Measurements from ENCODE around the gene MAN2C1.
"Not testable (repeated sequence)": the region's sequence is repeated elsewhere in the genome, so short reads cannot be mapped to it uniquely, and the experiment has no call there.

The MAN2C1 gene

DNA sequence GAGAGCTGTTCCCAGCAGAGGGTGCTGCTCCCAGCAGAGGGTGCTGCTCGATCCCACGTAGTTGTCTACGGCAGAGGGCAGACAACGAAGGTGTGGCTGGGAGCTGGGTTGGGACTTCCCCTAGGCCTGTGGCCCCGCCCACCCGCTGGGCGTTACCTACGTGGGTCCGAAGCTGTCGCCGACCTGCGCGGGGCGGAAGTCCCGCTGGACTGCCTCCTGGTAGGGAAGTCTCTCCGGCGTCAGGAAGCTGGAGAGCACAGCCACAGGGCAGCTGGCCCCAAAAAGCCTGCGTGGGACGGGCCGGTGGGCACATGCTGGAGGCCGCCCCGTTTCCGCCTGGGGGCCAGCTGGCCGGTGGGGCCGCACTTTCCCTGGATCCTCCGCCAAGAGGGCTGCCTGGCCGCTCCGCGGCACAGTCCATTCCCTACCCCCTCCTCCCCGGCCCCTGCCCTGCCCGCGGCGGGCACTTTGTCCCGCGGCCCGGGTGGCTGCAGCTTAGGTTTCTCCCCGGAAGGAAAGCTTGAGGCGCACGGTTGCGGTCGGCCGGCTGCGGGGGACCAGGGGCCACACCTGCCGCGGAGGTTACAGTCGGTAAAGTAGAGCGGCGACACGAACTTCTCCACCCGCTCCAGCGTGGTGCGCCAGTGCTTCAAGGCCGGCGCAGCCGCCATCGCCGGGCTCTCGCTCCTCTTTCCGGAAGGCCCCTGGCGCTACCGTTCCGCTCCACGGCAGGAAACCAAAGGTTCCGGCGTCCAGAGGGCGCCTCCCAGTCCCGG lies at the start of gene MAN2C1:
Gene MAN2C1 (minus strand): TSS at position 695 of the 776 bp plus-strand sequence. CDS start 24 bp downstream, at position 671.
- Histone ChIP-seq H3K27ac (ENCODE audit: low read length) (peak within 1 kb of the TSS; percentile 70), H3K9me3 (ENCODE audit: control insufficient read depth, low read depth, low read length) (no peaks in the 10 kb centered on the region), H3K27me3 (ENCODE audit: control insufficient read depth, insufficient read depth, low read length) (no peaks in the 10 kb centered on the region), H3K9ac (ENCODE audit: low read length) (peak within 1 kb of the TSS; percentile 83), H3K36me3 (ENCODE audit: control insufficient read depth, low read depth, low read length) (peaks cover 31% of the 10 kb centered on the region), H3K4me3 (ENCODE audit: low read length) (peak within 1 kb of the TSS; percentile 80), H3K4me1 (ENCODE audit: control insufficient read depth, low read depth, low read length) (peaks cover 7% of the 10 kb centered on the region)

DNA sequence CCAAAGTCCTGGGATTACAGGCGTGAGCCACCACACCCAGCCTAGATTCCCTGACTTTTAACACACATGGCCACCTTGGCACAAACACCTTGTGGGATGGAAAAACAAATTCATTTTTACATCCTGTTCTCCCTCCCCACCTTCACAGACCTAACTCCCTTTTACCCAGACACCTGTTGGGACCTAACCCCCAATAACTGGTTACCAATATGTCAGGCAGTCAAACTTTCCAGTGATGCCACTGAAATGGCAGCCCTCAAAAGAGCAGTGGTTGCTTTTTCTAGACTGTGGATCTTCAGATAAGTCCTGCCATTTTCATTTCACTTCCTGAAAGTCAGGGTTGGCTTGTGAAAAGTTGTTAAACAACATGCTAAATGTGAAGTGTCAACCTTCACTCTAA lies 48.2 kb upstream of the MAN2C1 start:
- no peak overlapping the region for H3K4me3 ChIP-seq (ENCODE audit: low read length)
- no peaks in the 10 kb centered on the region for H3K27me3 ChIP-seq (ENCODE audit: control insufficient read depth, insufficient read depth, low read length)
- no peak overlapping the region for H3K9ac ChIP-seq (ENCODE audit: low read length)
- H3K9me3 ChIP-seq (ENCODE audit: control insufficient read depth, low read depth, low read length), result no peaks in the 10 kb centered on the region
- H3K27ac ChIP-seq (ENCODE audit: low read length), result no peak overlapping the region
- H3K4me1 ChIP-seq (ENCODE audit: control insufficient read depth, low read depth, low read length), result no peaks in the 10 kb centered on the region
- peaks cover 50% of the 10 kb centered on the region for H3K36me3 ChIP-seq (ENCODE audit: control insufficient read depth, low read depth, low read length)

DNA sequence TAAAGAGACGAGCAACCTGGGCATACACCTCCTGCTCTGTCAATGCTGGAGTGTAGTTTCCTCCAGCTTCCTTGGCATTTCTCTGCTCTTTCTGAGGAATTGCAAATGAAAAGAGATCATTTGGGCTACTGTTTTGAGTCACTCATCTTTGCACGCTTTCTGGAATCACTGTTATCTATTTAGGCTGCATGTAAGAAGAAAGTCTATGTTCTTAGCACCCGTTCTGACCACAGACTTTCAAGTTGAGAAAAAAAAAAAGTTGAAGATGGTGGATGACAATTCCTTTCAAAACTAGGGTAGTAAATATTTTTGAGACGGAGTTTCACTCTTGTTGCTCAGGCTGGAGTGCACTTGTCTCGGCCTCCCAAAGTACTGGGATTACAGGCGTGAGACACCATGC lies 41.8 kb upstream of the MAN2C1 start:
- Histone ChIP-seq H3K9me3 (ENCODE audit: control insufficient read depth, low read depth, low read length) (no peaks in the 10 kb centered on the region), H3K4me1 (ENCODE audit: control insufficient read depth, low read depth, low read length) (no peaks in the 10 kb centered on the region), H3K36me3 (ENCODE audit: control insufficient read depth, low read depth, low read length) (peaks cover 83% of the 10 kb centered on the region), H3K27ac (ENCODE audit: low read length) (no peak overlapping the region), H3K4me3 (ENCODE audit: low read length) (no peak overlapping the region), H3K9ac (ENCODE audit: low read length) (no peak overlapping the region), H3K27me3 (ENCODE audit: control insufficient read depth, insufficient read depth, low read length) (no peaks in the 10 kb centered on the region)

DNA sequence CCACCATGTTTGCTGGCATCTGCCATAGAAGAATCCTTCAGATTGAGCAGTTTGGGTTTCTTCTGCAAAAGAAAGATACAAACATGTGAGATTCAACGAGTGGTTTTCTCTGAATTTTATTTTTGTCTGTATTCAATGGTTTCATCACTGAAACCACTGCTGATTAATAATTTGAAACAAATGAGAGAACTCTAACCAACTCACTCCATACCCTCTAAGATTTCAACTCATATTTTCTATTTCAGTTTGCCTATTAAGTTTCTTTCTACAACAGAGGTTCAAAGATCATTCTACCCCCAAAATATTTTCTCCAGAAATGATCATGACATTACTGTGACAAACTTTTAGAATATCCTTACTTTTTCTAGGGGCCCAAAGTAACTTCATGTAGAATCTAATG lies 38.7 kb upstream of the MAN2C1 start:
- Histone ChIP-seq H3K9me3 (ENCODE audit: control insufficient read depth, low read depth, low read length) (no peaks in the 10 kb centered on the region), H3K36me3 (ENCODE audit: control insufficient read depth, low read depth, low read length) (peaks cover 89% of the 10 kb centered on the region), H3K27me3 (ENCODE audit: control insufficient read depth, insufficient read depth, low read length) (no peaks in the 10 kb centered on the region), H3K4me3 (ENCODE audit: low read length) (no peak overlapping the region), H3K27ac (ENCODE audit: low read length) (no peak overlapping the region), H3K9ac (ENCODE audit: low read length) (no peak overlapping the region), H3K4me1 (ENCODE audit: control insufficient read depth, low read depth, low read length) (no peaks in the 10 kb centered on the region)

DNA sequence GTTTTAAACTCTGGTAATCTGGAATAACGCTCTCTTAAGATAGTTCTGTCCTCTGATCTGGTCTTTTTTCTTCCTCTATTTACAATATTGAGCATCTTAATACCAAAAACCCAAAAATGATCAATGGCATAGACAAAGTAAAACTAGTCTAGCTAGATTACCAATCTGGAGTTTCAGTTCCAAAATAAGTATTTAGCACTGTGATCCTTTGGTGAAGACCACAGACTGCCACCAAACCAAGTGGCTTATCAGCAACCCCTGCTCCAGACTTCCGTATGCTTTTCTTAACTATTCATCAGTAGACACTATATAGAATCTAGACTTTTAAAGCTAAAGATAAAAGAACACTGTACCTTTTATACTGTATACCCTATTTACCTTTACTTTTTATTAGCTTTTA lies 35.5 kb upstream of the MAN2C1 start:
- H3K4me1 ChIP-seq (ENCODE audit: control insufficient read depth, low read depth, low read length), result no peaks in the 10 kb centered on the region
- H3K27ac ChIP-seq (ENCODE audit: low read length), result no peak overlapping the region
- H3K9me3 ChIP-seq (ENCODE audit: control insufficient read depth, low read depth, low read length), result no peaks in the 10 kb centered on the region
- no peak overlapping the region for H3K9ac ChIP-seq (ENCODE audit: low read length)
- peaks cover 80% of the 10 kb centered on the region for H3K36me3 ChIP-seq (ENCODE audit: control insufficient read depth, low read depth, low read length)
- H3K27me3 ChIP-seq (ENCODE audit: control insufficient read depth, insufficient read depth, low read length), result no peaks in the 10 kb centered on the region
- no peak overlapping the region for H3K4me3 ChIP-seq (ENCODE audit: low read length)

DNA sequence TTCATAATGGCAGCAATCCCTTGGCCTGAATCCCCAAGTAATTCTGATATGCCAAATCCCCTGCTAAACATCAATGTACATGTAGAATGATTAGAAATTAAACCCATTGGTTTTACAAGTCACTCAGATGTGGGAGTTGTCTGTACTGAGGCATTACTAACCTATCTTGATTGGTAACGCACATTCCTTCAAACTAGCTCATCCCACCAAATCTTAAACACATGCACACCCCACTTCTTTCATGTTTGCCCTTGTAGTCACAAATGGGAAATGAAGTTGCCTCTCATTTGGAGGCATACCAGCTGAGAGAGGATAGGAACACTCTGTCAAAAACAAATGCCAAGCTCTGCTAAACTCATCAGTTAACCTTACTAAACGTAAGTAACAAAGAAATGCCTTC lies 29.1 kb upstream of the MAN2C1 start:
- Histone ChIP-seq H3K27ac (ENCODE audit: low read length) (no peak overlapping the region), H3K4me3 (ENCODE audit: low read length) (no peak overlapping the region), H3K27me3 (ENCODE audit: control insufficient read depth, insufficient read depth, low read length) (no peaks in the 10 kb centered on the region), H3K9me3 (ENCODE audit: control insufficient read depth, low read depth, low read length) (no peaks in the 10 kb centered on the region), H3K4me1 (ENCODE audit: control insufficient read depth, low read depth, low read length) (no peaks in the 10 kb centered on the region), H3K9ac (ENCODE audit: low read length) (no peak overlapping the region), H3K36me3 (ENCODE audit: control insufficient read depth, low read depth, low read length) (peaks cover 84% of the 10 kb centered on the region)

DNA sequence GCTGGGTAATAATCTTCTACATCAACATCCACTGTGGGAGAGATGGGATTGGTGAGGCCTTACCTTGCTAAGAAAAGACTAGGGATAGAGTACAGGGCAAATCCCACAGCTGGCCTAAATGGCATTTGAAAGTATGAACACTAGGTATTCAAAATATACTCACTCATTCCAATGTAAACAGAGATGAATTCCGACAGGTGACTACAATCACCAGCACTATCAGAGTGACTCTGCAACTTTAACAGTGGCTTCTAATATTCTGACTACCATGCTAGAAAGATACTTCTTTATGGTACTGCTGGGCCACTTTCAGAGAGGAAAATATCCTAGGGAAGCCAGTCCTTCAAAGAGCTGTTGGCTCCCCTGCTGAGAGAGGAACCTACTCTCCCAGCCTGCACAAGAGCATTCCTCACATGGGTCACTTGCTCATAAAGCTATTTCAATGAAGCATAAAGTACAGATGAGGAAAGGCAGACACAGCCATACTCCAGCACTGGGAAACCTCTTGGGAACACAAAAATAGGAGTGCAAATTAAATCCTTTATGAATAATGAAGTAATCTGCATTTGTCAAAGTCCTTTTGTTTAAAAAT lies 21.5 kb upstream of the MAN2C1 start:
- Histone ChIP-seq H3K27ac (ENCODE audit: low read length) (no peak overlapping the region), H3K4me1 (ENCODE audit: control insufficient read depth, low read depth, low read length) (no peaks in the 10 kb centered on the region), H3K36me3 (ENCODE audit: control insufficient read depth, low read depth, low read length) (peaks cover 92% of the 10 kb centered on the region)

DNA sequence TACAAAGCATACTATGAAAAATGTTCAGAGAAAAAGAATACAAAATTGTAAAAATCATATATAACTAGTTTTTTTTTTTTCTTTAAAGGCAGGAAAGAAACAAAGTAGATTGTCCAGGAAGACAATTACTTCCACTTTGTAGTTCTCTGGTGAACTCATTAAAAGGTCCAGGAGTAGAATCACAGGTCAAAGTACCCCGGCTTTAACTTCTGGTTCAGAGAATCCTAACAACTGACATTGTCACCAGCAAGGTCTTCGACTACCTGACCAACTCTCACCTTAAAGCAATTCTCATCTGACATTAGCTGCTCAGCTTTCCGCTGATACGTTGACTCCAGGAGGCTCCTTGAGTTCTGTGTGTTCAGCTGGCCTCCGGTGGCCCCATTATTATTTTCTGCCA lies 15.6 kb upstream of the MAN2C1 start:
- H3K27ac ChIP-seq (ENCODE audit: low read length); H3K4me1 ChIP-seq (ENCODE audit: control insufficient read depth, low read depth, low read length); H3K9me3 ChIP-seq (ENCODE audit: control insufficient read depth, low read depth, low read length); H3K4me3 ChIP-seq (ENCODE audit: low read length); H3K9ac ChIP-seq (ENCODE audit: low read length); H3K27me3 ChIP-seq (ENCODE audit: control insufficient read depth, insufficient read depth, low read length): not testable (repeated sequence)
- H3K36me3 ChIP-seq (ENCODE audit: control insufficient read depth, low read depth, low read length), result peaks cover 79% of the 10 kb centered on the region

More for the DNA sequence above, 21.5 kb upstream of the MAN2C1 start:
- H3K4me3 ChIP-seq (ENCODE audit: low read length), result no peak overlapping the region
- H3K9me3 ChIP-seq (ENCODE audit: control insufficient read depth, low read depth, low read length), result no peaks in the 10 kb centered on the region
- H3K27me3 ChIP-seq (ENCODE audit: control insufficient read depth, insufficient read depth, low read length), result no peaks in the 10 kb centered on the region
- H3K9ac ChIP-seq (ENCODE audit: low read length), result no peak overlapping the region

DNA sequence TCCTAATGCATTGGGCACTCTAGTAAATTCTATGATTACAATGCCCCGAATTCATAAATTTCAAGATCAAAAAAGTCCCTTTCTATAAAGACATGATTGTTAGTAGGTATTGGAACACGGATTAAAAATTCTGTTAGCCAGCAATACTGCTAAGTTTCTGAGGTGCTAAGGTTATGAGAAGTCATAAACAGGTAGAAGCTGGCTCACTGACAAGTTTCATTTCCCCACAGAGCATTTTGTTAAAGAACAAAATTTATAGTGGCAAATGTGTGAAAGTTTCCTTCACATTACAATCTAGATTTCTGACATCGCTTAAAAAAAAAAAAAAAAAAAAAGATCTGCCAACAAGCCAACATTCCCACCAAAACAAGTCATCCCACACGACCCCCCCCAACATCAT lies 12.4 kb upstream of the MAN2C1 start:
- no peaks in the 10 kb centered on the region for H3K4me1 ChIP-seq (ENCODE audit: control insufficient read depth, low read depth, low read length)
- H3K27ac ChIP-seq (ENCODE audit: low read length), result no peak overlapping the region
- H3K9ac ChIP-seq (ENCODE audit: low read length), result no peak overlapping the region
- H3K4me3 ChIP-seq (ENCODE audit: low read length), result no peak overlapping the region
- no peaks in the 10 kb centered on the region for H3K9me3 ChIP-seq (ENCODE audit: control insufficient read depth, low read depth, low read length)
- H3K27me3 ChIP-seq (ENCODE audit: control insufficient read depth, insufficient read depth, low read length), result no peaks in the 10 kb centered on the region
- H3K36me3 ChIP-seq (ENCODE audit: control insufficient read depth, low read depth, low read length), result peaks cover 72% of the 10 kb centered on the region

DNA sequence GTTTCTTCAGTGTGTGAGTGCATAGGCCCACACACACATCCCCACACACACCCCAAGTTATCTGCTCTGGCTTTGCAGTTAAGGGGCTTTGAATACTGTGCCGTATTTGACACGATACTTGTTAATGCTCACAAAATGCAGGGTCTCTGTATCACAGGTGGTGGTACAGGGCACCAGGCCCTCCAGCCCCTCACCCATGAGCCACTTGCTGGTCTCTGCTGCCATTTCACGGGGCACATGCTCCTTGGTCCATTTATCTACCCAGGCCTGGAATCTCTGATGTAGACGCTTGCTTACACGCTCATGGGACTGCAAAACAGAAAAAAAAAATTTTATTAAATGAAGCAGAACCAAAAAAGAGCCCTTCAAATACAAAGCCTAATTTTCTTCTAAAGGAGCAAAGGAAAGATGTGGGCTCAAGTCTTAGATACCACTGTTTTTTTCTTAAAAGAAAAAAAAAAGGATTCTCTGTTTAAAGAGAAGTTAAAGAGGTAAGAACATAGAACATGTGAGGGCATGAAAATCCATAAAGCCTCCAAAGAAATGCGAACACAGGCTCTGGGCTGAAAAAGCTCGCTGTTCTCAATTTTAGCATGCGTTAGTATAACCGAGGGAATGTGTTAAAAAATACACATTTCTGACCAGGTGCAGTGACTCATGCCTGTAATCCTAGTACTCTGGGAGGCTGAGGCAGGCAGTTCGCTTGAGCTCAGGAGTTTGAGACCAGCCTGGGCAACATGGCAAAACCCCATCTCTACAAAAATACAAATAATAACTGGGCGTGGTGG lies 3.7 kb upstream of the MAN2C1 start:
- Histone ChIP-seq H3K4me1 (ENCODE audit: control insufficient read depth, low read depth, low read length) (peaks cover 7% of the 10 kb centered on the region), H3K27me3 (ENCODE audit: control insufficient read depth, insufficient read depth, low read length) (no peaks in the 10 kb centered on the region), H3K9ac (ENCODE audit: low read length) (no peak overlapping the region), H3K4me3 (ENCODE audit: low read length) (no peak overlapping the region), H3K36me3 (ENCODE audit: control insufficient read depth, low read depth, low read length) (peaks cover 57% of the 10 kb centered on the region), H3K9me3 (ENCODE audit: control insufficient read depth, low read depth, low read length) (no peaks in the 10 kb centered on the region), H3K27ac (ENCODE audit: low read length) (no peak overlapping the region)

DNA sequence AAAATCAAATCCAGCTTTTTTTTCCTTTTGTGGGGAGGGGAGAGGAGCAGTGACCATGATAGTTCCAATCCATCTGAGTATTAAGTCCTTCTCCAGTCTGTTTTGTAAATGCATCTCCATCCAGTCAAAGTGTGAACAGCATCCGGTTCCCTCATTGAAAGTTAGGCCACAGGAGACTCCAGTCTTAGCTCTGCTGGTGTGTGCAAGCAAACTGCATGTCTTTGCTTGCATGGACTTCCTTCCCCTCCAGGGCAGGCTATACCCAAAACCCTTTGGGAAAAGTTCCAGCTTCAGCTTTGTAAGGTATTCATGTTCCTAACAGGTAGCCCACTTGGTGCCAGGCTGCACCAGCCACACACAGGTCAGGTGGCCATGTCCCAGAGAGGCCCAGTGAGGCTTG lies 3.1 kb upstream of the MAN2C1 start:
- H3K9ac ChIP-seq (ENCODE audit: low read length), result no peak overlapping the region
- no peaks in the 10 kb centered on the region for H3K27me3 ChIP-seq (ENCODE audit: control insufficient read depth, insufficient read depth, low read length)
- H3K27ac ChIP-seq (ENCODE audit: low read length), result no peak overlapping the region
- no peak overlapping the region for H3K4me3 ChIP-seq (ENCODE audit: low read length)
- H3K36me3 ChIP-seq (ENCODE audit: control insufficient read depth, low read depth, low read length), result peaks cover 58% of the 10 kb centered on the region
- peaks cover 7% of the 10 kb centered on the region for H3K4me1 ChIP-seq (ENCODE audit: control insufficient read depth, low read depth, low read length)
- no peaks in the 10 kb centered on the region for H3K9me3 ChIP-seq (ENCODE audit: control insufficient read depth, low read depth, low read length)

Measured in iPS-18a (cell line).